ENCODE measurements around the gene NUDC. TPM values are rescaled to one million over a fixed set of nuclear protein-coding genes. Genes with fewer than 3 reads are reported as not detected.

The NUDC gene
- total and polyA plus RNA-seq, 2 of the 13 experiments (the other 11 are each of a cell fraction or from before 2014, with no cell fraction given), result 34.7 to 104 TPM

DNA sequence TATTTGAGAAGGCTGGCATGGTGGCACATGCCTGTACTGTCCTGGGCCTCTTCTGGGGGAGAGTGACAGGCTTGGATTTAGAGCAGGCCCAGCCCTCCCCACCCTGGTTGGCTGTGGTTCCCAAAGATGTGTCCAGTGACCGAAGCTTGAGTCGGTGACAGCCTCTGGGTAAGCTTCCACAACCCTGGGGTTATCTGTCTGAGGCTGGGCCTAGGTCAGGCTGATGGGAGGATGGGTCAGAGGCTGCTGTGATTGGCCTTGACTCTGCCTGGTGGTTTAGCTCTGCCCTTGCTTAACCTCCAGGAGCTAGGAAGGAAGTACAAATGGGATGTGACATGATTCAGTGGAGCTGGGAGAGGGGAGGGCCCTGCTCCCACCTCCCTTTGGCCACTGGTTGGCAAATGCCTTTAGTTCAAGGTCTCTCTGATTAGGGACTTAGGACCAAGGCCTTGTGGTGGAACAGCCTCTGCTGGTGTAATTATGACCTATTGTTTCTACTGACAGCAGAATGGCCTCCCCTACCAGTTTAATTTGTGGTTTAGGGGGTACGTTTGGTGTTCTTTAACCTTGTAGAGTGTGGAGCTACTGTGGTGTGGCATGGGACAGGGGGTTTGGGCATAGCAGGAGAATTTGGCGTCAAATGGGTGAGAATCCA lies 16.6 kb downstream of the NUDC start (continued):
- TF ChIP-seq CBX5 (CRISPR knock-in tag; IDR thresholded peaks at IDR 0.05; ENCODE audit: borderline replicate concordance) (peak; percentile 54; the same call in 1 of the 2 replicates), GLI4 (CRISPR knock-in tag; IDR thresholded peaks at IDR 0.05; ENCODE audit: borderline replicate concordance) (no peak), AKNA (CRISPR knock-in tag; IDR thresholded peaks at IDR 0.05; ENCODE audit: borderline replicate concordance) (no peak), NFE2 (CRISPR knock-in tag; IDR thresholded peaks at IDR 0.05) (no peak), RARG (CRISPR knock-in tag; IDR thresholded peaks at IDR 0.05; ENCODE audit: low read depth) (no peak), ZNF574 (CRISPR knock-in tag; IDR thresholded peaks at IDR 0.05) (peak; percentile 80), NFIB (CRISPR knock-in tag; IDR thresholded peaks at IDR 0.05; ENCODE audit: borderline replicate concordance) (no peak), KMT2B (CRISPR knock-in tag; IDR thresholded peaks at IDR 0.05) (no peak; the same call in 1 of the 2 replicates), ZNF550 (CRISPR knock-in tag; IDR thresholded peaks at IDR 0.05; ENCODE audit: borderline replicate concordance) (no peak)
- TF ChIP-seq, protein P1, sequence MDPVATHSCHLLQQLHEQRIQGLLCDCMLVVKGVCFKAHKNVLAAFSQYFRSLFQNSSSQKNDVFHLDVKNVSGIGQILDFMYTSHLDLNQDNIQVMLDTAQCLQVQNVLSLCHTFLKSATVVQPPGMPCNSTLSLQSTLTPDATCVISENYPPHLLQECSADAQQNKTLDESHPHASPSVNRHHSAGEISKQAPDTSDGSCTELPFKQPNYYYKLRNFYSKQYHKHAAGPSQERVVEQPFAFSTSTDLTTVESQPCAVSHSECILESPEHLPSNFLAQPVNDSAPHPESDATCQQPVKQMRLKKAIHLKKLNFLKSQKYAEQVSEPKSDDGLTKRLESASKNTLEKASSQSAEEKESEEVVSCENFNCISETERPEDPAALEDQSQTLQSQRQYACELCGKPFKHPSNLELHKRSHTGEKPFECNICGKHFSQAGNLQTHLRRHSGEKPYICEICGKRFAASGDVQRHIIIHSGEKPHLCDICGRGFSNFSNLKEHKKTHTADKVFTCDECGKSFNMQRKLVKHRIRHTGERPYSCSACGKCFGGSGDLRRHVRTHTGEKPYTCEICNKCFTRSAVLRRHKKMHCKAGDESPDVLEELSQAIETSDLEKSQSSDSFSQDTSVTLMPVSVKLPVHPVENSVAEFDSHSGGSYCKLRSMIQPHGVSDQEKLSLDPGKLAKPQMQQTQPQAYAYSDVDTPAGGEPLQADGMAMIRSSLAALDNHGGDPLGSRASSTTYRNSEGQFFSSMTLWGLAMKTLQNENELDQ (CRISPR knock-in tag; IDR thresholded peaks at IDR 0.05; ENCODE audit: borderline replicate concordance), result no peak

Measured in HepG2 (cell line).